ENCODE results near the gene LRRC47.
A peak's percentile ranks its signal among the peaks of the same experiment; 100 is the strongest.

Gene LRRC47

DNA sequence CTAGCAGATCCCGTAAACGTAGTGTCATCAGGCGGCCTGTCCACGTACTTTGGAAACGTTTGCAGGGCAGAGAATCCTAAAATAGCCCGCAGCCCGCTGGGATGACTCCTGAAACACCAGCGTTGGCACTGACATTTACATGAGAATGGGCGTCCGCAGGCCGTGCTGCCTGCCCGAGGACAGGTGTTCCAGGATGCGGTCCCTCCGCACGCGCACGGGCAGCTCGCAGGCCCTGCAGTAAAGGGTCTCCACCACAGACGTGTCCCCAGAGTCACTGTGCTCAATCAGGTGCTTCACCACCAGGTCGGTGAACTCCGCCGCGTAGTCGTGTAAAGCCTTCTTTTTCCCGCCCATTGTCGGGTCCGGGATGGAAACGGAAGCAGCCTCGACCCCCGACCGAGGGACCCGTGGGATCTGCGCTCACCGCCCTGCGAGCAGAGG, 49.9 kb downstream of the LRRC47 start:
- peak overlapping the region; percentile 68 for H3K4me2 ChIP-seq (ENCODE audit: low read length)
- H3K4me3 ChIP-seq (ENCODE audit: low read length): peak overlapping the region; percentile 68
- peaks cover 5% of the 10 kb centered on the region; the same call in 1 of the 2 replicates for H4K20me1 ChIP-seq (ENCODE audit: control insufficient read depth, insufficient read depth, low read depth, low read length)
- H3K27me3 ChIP-seq (ENCODE audit: control insufficient read depth, low read length): peaks cover 6% of the 10 kb centered on the region; the same call in 1 of the 2 replicates
- H3K9me2 ChIP-seq (replicated peaks; ENCODE audit: control insufficient read depth, low read length): no peaks in the 10 kb centered on the region
- no peaks in the 10 kb centered on the region for H3F3A ChIP-seq (ENCODE audit: control insufficient read depth, insufficient read depth)
- no peaks in the 10 kb centered on the region for H3K9me3 ChIP-seq (ENCODE audit: control insufficient read depth, insufficient read depth, low read length)
- no peaks in the 10 kb centered on the region for H3K36me3 ChIP-seq (ENCODE audit: control insufficient read depth, low read length)
- peaks cover 10% of the 10 kb centered on the region; the same call in 1 of the 2 replicates for H3K4me1 ChIP-seq (ENCODE audit: control insufficient read depth, low read length)
- H3K79me2 ChIP-seq (ENCODE audit: control insufficient read depth, low read length): no peaks in the 10 kb centered on the region
- no peak overlapping the region for H3K27ac ChIP-seq (ENCODE audit: low read depth, low read length)
- TF ChIP-seq, protein P1, sequence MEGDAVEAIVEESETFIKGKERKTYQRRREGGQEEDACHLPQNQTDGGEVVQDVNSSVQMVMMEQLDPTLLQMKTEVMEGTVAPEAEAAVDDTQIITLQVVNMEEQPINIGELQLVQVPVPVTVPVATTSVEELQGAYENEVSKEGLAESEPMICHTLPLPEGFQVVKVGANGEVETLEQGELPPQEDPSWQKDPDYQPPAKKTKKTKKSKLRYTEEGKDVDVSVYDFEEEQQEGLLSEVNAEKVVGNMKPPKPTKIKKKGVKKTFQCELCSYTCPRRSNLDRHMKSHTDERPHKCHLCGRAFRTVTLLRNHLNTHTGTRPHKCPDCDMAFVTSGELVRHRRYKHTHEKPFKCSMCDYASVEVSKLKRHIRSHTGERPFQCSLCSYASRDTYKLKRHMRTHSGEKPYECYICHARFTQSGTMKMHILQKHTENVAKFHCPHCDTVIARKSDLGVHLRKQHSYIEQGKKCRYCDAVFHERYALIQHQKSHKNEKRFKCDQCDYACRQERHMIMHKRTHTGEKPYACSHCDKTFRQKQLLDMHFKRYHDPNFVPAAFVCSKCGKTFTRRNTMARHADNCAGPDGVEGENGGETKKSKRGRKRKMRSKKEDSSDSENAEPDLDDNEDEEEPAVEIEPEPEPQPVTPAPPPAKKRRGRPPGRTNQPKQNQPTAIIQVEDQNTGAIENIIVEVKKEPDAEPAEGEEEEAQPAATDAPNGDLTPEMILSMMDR (IDR thresholded peaks at IDR 0.05; ENCODE audit: low read depth, low read length, poor library complexity, severe bottlenecking): no peak
- TF ChIP-seq EZH2phosphoT487 (IDR thresholded peaks at IDR 0.05; ENCODE audit: borderline replicate concordance, low read length): no peak

DNA sequence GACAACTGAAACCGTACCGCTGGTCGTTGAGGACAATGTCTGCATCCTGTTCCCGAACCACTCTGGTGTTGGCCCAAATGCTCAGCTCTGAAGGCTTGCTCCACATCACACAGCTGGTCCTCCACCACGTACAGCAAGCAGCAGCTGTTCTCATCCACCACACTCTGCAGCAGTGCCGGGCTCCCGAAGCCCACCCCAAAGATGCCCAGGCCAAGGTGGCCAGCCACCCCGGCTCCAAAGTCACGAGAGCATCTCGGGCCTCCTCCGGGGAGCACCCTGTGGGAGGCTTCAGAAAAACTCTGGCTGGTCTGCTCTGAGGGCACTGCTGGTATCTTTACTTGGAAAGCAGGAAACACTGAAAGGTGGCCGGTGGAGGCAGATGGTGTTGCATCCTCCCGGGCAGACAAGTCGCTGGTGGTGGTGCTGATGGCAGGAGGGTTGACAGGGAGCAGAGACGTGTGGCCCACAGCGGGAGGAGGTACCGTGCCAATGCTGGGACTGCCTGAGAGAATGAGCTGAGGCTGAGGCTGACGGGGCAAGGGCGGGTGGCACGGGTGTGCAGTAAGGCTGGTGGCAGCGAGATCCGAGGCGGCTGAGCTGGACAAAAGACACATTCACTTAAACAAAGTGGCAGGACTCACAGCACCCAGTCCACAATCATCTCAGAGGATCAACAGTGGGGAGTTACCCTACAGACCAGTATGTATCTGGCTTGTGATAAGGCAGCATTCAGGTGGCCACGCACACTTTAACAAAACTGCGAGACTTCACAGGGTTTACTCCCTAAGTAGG, 50.5 kb downstream of the LRRC47 start:
- Histone ChIP-seq H3K4me2 (ENCODE audit: low read length) (peak overlapping the region; percentile 68), H3K36me3 (ENCODE audit: control insufficient read depth, low read length) (no peaks in the 10 kb centered on the region), H4K20me1 (ENCODE audit: control insufficient read depth, insufficient read depth, low read depth, low read length) (peaks cover 5% of the 10 kb centered on the region; the same call in 1 of the 2 replicates), H3F3A (ENCODE audit: control insufficient read depth, insufficient read depth) (no peaks in the 10 kb centered on the region), H3K9me2 (replicated peaks; ENCODE audit: control insufficient read depth, low read length) (no peaks in the 10 kb centered on the region), H3K27me3 (ENCODE audit: control insufficient read depth, low read length) (peaks cover 6% of the 10 kb centered on the region; the same call in 1 of the 2 replicates), H3K79me2 (ENCODE audit: control insufficient read depth, low read length) (no peaks in the 10 kb centered on the region), H3K9me3 (ENCODE audit: control insufficient read depth, insufficient read depth, low read length) (no peaks in the 10 kb centered on the region), H3K27ac (ENCODE audit: low read depth, low read length) (no peak overlapping the region), H3K4me3 (ENCODE audit: low read length) (peak overlapping the region; percentile 68; the same call in 1 of the 2 replicates), H3K4me1 (ENCODE audit: control insufficient read depth, low read length) (peaks cover 10% of the 10 kb centered on the region; the same call in 1 of the 2 replicates)
- TF ChIP-seq EZH2phosphoT487 (IDR thresholded peaks at IDR 0.05; ENCODE audit: borderline replicate concordance, low read length): no peak
- TF ChIP-seq, protein P1 (IDR thresholded peaks at IDR 0.05; ENCODE audit: low read depth, low read length, poor library complexity, severe bottlenecking): no peak

DNA sequence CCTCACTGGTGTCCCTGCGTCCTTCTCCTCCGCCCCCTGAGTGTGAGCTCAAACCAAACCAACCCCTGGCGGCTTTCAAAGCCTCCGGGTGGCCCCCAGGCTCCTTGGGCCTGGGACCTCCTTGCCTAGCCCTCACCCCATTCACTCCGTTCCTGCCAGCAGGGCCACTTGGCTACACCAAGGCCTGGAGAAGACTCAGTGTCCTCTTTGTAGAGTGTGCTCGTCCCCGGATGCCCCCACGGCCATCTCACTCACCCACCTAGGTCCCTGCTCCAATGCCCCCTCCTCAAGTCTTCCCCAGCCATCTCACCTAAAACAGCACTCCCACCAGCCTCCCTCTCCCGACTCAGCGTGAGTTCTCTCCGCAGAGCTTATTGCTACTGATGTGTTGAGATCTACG, 51.2 kb downstream of the LRRC47 start:
- Histone ChIP-seq H3K79me2 (ENCODE audit: control insufficient read depth, low read length) (no peaks in the 10 kb centered on the region), H3F3A (ENCODE audit: control insufficient read depth, insufficient read depth) (no peaks in the 10 kb centered on the region), H4K20me1 (ENCODE audit: control insufficient read depth, insufficient read depth, low read depth, low read length) (peaks cover 5% of the 10 kb centered on the region; the same call in 1 of the 2 replicates), H3K9me3 (ENCODE audit: control insufficient read depth, insufficient read depth, low read length) (no peaks in the 10 kb centered on the region), H3K4me1 (ENCODE audit: control insufficient read depth, low read length) (peaks cover 10% of the 10 kb centered on the region; the same call in 1 of the 2 replicates), H3K9me2 (replicated peaks; ENCODE audit: control insufficient read depth, low read length) (no peaks in the 10 kb centered on the region), H3K4me2 (ENCODE audit: low read length) (no peak overlapping the region), H3K27ac (ENCODE audit: low read depth, low read length) (no peak overlapping the region), H3K4me3 (ENCODE audit: low read length) (no peak overlapping the region), H3K36me3 (ENCODE audit: control insufficient read depth, low read length) (no peaks in the 10 kb centered on the region), H3K27me3 (ENCODE audit: control insufficient read depth, low read length) (peaks cover 3% of the 10 kb centered on the region; the same call in 1 of the 2 replicates)
- no peak for TF ChIP-seq EZH2phosphoT487 (IDR thresholded peaks at IDR 0.05; ENCODE audit: borderline replicate concordance, low read length)
- TF ChIP-seq, protein P1 (IDR thresholded peaks at IDR 0.05; ENCODE audit: low read depth, low read length, poor library complexity, severe bottlenecking): no peak

Data from DOHH2 (cell line).